GM10266 (cell line): ENCODE measurements around the gene FAM98A.

Source experiments
- DNase-seq: peaks from one replicate; pipeline ENCODE4 v3.0.0; 2012; ENCODE audit errors: extremely low spot score
- TF ChIP-seq, protein P1 (sequence below): IDR thresholded peaks from 2 replicates; pipeline ENCODE4 v1.5.1; 2012; ENCODE audit warnings: mild to moderate bottlenecking, low read depth; ENCODE audit not compliant: control insufficient read depth, insufficient read depth; ENCODE audit errors: missing control alignments

The FAM98A gene

GRCh38 chr2:33581872-33582271 lies 17.2 kb downstream of the FAM98A start:
- TF ChIP-seq, protein P1, sequence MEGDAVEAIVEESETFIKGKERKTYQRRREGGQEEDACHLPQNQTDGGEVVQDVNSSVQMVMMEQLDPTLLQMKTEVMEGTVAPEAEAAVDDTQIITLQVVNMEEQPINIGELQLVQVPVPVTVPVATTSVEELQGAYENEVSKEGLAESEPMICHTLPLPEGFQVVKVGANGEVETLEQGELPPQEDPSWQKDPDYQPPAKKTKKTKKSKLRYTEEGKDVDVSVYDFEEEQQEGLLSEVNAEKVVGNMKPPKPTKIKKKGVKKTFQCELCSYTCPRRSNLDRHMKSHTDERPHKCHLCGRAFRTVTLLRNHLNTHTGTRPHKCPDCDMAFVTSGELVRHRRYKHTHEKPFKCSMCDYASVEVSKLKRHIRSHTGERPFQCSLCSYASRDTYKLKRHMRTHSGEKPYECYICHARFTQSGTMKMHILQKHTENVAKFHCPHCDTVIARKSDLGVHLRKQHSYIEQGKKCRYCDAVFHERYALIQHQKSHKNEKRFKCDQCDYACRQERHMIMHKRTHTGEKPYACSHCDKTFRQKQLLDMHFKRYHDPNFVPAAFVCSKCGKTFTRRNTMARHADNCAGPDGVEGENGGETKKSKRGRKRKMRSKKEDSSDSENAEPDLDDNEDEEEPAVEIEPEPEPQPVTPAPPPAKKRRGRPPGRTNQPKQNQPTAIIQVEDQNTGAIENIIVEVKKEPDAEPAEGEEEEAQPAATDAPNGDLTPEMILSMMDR: no peak

DNA sequence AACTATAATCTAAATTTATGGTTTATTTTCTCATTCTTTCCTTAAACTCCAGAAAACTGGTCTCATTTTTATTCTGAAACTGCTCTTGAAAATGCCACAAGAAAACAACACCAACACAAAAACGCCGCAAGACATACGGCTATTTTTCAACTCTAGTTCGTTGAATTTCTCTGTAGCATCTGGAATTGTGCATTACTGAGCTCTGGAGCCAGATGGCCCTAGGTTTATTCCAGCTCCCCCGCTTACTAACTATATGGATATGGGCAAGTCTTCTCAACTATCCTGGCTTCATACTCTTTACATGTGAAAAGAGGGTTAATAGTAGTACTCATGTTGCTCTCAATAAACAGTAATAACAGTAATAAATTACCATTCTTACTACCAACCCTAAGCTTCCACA lies 19.9 kb downstream of the FAM98A start:
- no peak for DNase-seq
- TF ChIP-seq, protein P1: no peak

More at GRCh38 chr2:33581872-33582271, 17.2 kb downstream of the FAM98A start:
- DNase-seq: no peak

DNA sequence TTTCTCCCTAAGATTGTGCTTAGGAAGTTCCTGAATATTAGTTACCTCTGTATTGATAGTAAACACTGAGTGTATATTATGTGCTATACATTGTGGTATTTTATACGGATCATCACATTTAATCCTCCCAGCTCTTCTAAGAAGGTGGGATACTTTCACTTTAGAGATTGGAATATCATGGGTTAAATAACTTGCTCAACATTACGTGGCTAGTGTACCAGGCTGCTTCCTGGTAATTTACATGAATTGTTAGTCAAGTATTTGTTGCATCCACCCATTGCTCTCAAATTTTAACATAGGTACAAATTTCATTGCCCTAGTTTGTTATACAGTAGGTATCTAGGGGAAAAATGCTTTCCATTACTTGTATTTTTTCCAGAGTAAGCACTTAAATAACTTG lies 21.4 kb downstream of the FAM98A start:
- DNase-seq: no peak
- TF ChIP-seq, protein P1: no peak

GRCh38 chr2:33577084-33577483 lies 22.0 kb downstream of the FAM98A start:
- DNase-seq: no peak
- TF ChIP-seq, protein P1: no peak

DNA sequence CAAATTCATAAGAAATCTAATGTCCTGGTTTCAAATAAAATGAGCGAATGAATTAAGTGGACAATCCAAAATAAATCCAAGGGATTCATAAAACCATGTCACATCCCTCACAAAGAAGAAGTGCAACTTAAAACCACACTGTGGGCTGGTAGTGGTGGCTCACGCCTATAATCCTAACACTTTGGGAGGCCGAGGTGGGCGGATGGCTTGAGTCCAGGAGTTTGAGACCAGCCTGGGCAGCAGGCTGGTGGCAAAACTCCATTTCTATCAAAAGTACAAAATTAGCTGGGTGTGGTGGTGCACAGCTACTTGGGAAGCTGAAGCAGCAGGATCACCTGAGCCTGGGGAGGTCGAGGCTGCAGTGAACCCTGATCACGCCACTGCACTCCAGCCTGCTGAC lies 25.4 kb downstream of the FAM98A start:
- TF ChIP-seq, protein P1: no peak
- DNase-seq: no peak

- TF ChIP-seq, protein P1: no peak
Observed at GRCh38 chr2:33570681-33571080, 28.4 kb downstream of the FAM98A start.

GRCh38 chr2:33561872-33562271 lies 37.2 kb downstream of the FAM98A start:
- TF ChIP-seq, protein P1: no peak
- DNase-seq: no peak

More at GRCh38 chr2:33570681-33571080, 28.4 kb downstream of the FAM98A start:
- no peak for DNase-seq

GRCh38 chr2:33560017-33560416 lies 39.1 kb downstream of the FAM98A start:
- TF ChIP-seq, protein P1: no peak
- DNase-seq: no peak
